H1 (cell line): ENCODE measurements around the gene CACNB1. TPM values are rescaled to one million over a fixed set of nuclear protein-coding genes. Genes with fewer than 3 reads are reported as not detected.

Experiments
- BCL11A ChIP-seq, 2 experiments: IDR thresholded peaks; one replicate each; pipeline ENCODE4 v1.6.1; 2011; ENCODE audit warnings: low read depth in 2 of 2, low read length in 2 of 2, mild to moderate bottlenecking in 2 of 2
- polyA plus RNA-seq, 7 experiments: library from polyadenylated mRNA; depleted of rRNA in 3 of 7; stranded (reverse) in 5 of 7; unstranded in 2 of 7; fragments of >200 nt in 5 of 7; fragments of 200-250 nt in 2 of 7; gene quantifications; 1 replicate in 5 of 7; 2 replicates in 1 of 7; 4 replicates in 1 of 7; pipeline versions ENCODE4 v1.2.1 to v1.2.3, GENCODE V29; 2011 to 2013; ENCODE audit warnings: missing spikeins in 2 of 7, mixed read lengths in 2 of 7
- total RNA-seq: library from RNA; stranded (reverse); fragmentation: NEBNext Ultra II Directional; extraction: Animal tissue kit (Norgen Biotek cat#: 25700); gene quantifications from 2 replicates; pipeline ENCODE4 v1.2.1, GENCODE V29; 2021
- TF ChIP-seq, protein P1 (sequence below): IDR thresholded peaks from 2 replicates; pipeline ENCODE4 v1.6.1; 2011; ENCODE audit warnings: low read length, improper control_type of control experiment
- TF ChIP-seq, protein P2 (sequence below): IDR thresholded peaks from 2 replicates; pipeline ENCODE4 v1.6.1; 2012; ENCODE audit warnings: low read length, inconsistent platforms

Gene CACNB1
- total and polyA plus RNA-seq, 2 of the 8 experiments (the other 6 are each of a cell fraction or from before 2014, with no cell fraction given), result 7.2 to 17.8 TPM

GRCh38 chr17:39240631-39241030 lies 43.2 kb upstream of the CACNB1 start (continued):
- TF ChIP-seq, protein P1, sequence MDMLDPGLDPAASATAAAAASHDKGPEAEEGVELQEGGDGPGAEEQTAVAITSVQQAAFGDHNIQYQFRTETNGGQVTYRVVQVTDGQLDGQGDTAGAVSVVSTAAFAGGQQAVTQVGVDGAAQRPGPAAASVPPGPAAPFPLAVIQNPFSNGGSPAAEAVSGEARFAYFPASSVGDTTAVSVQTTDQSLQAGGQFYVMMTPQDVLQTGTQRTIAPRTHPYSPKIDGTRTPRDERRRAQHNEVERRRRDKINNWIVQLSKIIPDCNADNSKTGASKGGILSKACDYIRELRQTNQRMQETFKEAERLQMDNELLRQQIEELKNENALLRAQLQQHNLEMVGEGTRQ, result no peak
- no peak for TF ChIP-seq BCL11A (IDR thresholded peaks at IDR 0.05; ENCODE audit: low read depth in 2 of 2, low read length in 2 of 2)
- TF ChIP-seq, protein P2, sequence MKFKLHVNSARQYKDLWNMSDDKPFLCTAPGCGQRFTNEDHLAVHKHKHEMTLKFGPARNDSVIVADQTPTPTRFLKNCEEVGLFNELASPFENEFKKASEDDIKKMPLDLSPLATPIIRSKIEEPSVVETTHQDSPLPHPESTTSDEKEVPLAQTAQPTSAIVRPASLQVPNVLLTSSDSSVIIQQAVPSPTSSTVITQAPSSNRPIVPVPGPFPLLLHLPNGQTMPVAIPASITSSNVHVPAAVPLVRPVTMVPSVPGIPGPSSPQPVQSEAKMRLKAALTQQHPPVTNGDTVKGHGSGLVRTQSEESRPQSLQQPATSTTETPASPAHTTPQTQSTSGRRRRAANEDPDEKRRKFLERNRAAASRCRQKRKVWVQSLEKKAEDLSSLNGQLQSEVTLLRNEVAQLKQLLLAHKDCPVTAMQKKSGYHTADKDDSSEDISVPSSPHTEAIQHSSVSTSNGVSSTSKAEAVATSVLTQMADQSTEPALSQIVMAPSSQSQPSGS, result no peak
